Activated CD8-positive, alpha-beta memory T cell treated with anti-CD3 and anti-CD28 coated beads, Interleukin-2, amount 50 U/mL, for 4 hours (primary cell): ENCODE results near the gene SRXN1.

Source experiments
- DNase-seq: peaks from one replicate; pipeline ENCODE4 v3.0.0-alpha.2; 2020

Gene SRXN1

DNA sequence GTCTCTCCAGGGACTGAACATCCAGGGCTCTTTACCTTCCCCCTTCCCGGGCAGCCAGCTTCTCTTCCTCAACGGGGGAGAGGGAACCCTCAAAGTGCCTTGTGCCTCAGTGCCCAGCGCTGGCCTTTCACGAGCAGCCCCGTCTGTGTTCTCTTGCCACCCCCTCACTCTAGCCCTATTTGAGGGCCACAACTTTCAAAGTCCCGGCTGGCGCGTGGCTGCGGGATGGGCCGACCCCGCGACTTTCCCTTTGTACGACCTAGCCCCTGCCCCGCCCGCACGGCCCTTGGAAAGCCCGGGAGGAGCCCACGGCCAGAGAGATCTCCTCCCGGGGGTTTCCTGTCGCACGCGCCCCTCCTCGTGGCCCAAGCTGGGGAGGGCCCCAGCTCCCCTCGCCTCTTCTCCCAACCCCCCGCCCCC is 22.0 kb upstream of the SRXN1 start:
- DNase-seq = no peak

DNA sequence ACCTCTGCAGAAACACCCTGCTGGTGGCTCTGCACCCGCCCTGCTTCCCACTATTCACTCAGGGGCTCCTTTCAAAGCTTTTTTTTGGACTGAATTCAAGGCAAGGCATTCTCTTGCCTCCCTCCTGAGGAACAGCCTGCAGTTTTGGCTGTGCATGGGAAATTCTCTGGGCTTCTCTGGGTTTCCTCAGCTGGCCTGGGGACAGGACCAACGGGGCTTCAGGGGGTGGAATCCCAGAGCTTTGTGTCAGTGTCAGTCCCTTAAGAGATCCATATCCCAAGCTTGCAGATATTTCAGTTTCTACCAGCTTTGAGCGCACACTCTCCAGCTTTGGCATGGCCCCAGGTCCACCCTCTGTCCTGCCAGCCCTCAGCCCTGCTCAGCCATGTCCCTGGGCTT is 20.6 kb upstream of the SRXN1 start:
- no peak for DNase-seq

DNA sequence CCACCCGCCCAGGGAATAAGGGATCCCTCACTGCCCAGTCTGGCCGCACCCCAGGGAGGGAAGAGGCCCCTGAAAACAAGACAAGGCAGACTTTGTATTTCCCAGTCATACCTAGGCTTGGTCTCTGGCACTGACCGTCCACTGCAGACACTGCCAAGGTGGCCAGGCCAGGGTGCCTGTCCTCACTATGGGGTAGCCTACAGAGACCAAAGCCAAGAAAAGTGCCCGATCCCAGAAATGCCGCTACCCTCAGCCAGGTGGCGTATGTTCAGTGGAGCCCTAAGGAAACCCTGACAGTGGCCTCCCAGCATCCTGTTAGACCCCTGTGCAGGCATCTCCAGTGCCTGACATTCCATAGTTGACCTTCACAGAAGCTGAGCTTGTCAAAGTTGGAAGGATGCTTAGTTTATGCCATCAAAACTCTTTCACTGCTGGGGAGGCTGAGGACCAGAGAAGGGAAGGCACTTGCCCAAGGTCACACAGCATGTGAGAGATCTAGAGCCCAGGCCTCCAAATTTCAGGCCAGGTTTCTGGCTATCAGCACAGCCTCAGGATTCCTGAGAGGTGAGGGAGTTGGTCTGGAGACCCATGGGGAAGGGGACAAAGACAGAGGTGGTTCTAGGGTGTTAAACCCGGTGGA is 20.1 kb upstream of the SRXN1 start:
- DNase-seq = no peak

DNA sequence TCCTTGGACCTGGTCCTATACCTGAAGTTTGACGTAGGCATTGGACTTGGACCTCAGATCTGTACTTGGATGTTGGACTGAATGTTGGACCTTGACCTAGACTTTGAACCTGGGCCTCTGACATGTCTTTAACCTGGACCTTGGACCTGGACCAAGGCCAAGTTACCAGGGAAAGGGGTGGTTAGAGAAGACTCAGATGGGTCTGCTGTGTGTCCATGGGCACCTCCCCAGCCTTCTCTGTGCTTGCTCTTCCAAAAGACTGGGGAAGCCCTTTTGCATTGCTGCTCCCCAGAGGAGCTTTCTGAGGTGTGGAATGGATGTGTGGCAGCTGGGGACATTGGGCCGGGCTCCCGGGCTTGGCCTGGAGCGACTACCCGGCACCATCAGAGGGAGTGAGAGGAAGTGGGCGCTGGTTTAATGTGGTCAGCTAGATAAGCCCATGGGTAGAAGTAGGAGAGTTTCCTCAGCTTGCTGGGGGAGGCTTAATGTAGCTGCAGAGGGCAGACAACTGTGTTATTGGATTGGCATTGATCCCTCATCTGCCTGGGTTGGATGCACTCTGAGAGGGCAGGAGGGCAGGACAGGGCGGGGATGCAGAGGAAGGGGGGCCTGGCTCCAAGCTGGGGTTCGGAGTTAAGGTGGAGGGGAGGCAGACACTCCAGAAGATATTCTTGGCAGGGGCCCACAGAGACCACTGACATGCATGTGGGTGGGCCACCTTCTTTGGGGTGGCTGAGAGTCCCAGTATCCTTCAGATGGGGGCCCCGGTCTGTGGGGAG is 18.4 kb upstream of the SRXN1 start:
- no peak for DNase-seq

DNA sequence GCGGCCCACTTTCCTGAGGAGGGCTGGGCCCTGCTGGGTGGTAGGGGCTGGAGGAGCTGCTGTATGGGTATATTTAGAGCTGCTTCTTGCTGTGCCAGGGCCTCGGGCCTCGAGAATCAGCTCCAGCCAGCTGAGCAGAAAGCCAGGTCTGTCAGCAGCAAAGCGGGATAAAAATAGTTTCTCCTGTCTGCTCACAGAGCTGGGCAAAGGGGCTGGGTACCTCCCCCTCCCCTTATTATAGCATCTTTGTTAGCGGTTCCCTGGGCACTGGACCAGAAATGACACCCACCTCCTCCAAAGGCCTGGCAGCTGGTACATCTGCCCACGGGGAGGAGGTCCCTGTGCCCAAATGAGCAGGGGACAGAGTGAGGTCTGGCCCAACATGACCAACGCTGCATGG is 16.6 kb upstream of the SRXN1 start:
- no peak for DNase-seq

DNA sequence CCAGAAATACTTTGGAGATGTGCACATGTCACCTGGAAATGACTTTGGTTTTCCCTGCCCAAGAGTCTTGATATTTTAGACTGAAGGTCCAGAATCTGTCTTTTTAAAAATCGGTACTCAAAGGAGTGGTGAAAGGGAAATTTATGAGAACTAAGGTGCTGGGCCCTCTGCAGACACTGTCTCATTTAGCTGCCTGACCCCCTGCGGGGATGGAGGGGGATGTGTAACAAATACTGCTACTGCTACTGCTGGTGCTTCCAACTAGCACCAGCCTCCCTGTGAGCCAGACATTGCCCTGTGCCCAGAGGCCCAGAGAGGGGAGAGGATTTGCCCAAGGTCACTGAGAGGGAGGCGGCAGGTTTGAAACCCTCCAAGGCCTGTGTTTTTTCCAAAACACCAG is 15.6 kb upstream of the SRXN1 start:
- DNase-seq = no peak

DNA sequence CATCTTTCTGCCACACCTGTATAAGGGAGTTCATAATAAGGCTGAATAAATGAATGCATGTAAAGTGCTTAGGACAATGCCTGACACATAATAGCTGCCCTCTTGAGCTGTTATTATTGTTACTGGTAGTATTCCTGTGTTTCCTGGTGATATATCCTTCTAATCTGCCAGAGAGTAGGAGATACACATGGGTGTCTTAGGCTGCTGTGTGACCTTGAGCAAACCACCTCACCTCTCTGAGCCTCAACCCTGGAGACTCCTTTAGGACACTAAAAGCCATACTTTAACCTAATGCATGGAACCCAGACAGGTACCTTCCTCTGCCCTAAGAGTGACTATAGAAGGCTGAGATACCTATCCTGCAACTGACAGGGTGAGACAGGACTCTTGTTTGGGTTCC is 15.1 kb upstream of the SRXN1 start:
- DNase-seq = no peak

DNA sequence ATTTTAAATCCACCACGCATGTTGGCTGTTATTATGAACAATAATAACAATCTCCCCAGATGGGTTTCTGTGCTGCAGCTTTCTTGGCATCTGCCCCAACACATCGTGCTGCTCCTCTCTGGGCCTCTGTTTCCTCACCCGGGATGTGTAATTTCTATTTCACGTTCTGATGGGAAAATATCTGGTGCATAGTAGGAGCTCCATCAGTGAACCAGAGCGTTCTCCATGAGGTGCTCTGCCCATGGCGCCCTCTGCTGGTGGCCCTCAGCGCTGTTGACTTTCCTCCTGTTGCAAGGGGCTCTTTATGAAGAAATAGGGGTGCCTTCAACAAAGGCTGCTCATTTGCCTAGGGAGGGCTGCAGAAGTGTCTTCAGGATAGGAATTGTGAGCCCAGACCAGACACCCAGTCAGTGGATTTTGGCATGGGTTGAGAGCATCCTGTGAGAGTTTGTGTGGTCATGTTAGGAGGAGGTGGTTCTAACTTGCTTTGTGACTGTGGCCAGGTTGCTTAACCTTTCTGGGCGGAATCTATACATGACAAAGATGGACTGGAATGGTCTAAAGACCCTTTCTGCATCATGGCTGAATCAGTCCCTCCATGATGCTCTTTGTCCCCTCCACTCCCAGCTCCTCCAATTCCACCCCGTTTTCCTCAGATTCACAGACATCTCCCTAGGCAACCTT is 14.5 kb upstream of the SRXN1 start:
- peak; percentile 69 for DNase-seq

DNA sequence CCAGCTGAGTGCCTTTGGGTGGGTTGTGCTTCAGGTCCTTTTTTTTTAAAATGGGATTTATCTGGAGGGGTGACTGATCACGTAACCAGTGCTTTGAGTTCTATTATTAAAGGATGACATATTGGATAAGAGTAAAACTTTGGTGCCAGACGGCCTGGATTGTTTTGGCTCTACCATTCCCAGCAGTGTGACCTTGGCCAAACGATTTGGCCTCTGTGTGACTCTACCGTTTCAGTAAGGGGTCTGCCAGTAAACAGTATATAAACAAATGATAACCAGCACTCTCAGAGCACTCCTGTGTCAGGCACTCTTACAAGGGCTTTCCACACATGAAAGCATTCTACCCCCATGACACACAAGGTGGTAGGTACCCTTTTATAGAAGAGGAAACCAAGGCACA is 13.9 kb upstream of the SRXN1 start:
- no peak for DNase-seq

DNA sequence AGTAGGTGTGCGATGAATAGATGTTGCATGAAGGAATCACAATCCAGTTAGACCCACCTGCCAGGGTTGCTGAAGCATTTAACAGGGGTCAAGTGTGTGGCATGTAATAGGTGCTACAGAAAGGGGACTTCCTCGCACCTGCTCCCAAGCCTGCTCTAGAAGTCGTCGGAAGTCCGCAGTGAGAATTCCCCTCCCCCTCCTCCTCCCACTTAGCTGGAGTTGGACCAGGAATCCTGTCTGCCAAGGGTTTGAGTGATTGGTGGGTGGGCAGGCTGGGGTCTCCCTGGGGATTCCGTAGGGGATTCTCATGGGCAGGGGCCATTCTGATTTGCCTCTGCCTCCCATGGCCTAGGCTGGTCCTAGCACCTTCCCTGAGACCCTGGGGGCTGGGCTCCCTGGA is 12.3 kb upstream of the SRXN1 start:
- DNase-seq = no peak

DNA sequence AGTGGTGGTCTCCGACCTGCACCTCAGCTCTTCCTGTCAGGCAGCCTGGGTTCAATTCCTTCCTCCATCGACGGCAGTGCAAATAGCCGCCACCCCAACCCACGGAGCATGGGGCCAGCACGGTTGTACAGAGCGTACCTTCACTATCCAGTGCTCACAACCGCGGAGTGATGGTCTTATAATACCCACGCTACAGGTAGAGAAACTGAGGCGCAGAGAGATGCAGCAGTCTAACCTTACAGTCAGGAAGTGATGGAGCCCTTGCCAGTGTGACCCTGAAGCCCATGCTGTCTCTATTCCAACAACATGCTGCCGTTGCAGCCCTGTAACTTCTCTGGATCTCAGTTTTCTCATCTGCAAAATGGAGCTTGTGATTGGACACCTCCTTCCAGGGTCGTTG is 11.6 kb upstream of the SRXN1 start:
- no peak for DNase-seq

DNA sequence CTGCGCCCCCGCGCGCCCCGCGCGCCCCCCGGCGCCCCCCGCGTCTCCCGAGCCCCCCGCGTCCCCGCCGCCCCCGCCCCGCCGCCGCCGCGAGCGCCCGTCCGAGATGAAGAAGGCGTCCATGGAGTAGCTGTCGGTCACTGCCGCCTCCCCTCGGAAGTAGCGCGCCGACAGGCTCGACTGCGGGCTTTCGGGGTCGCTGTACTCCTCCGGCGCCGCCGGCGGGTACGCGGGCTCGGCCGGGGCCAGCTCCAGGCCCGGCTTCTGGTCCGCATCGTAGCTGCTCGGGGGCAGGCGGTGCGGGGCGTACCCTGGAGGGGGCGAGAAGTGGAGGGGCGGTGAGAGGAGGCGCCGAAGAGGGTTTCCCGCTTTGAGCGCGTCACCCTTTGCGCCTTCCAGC is 11.2 kb upstream of the SRXN1 start:
- no peak for DNase-seq

DNA sequence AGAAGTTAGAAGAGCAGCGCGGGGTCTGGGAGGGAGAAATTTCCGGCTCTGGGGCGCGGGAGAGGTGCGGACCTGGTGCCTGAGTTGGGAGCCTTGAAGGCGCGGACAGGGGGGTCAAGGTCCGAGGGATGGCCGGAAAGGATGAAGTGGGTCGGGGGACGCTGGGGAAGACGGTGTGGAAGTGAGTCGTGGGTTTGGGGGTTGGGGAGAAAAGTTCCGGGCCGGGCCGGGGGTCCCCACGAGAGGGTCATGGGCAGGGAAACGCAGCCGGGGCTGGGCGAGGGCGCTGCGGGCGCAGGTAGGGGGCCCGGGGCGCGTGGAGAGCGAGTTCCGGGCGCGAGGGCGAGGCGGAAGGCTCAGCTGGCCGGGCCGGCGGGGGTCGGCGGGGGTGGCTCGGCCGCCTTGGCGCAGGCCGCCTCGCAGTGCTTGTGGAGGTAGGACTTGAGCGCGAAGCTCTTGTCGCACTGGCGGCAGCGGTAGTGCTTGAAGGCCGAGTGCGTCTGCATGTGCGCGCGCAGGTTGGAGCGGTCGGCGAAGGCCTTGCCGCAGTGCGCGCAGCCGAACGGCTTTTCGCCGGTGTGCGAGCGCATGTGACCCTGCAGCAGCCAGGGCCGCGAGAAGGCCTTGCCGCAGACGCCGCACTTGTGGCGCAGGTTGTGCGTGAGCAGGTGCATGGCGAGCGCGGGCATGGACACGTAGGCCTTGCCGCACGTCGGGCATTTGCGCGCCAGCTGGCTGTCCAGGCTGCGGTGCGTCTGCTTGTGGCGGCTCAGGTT is 10.5 kb upstream of the SRXN1 start:
- no peak for DNase-seq

DNA sequence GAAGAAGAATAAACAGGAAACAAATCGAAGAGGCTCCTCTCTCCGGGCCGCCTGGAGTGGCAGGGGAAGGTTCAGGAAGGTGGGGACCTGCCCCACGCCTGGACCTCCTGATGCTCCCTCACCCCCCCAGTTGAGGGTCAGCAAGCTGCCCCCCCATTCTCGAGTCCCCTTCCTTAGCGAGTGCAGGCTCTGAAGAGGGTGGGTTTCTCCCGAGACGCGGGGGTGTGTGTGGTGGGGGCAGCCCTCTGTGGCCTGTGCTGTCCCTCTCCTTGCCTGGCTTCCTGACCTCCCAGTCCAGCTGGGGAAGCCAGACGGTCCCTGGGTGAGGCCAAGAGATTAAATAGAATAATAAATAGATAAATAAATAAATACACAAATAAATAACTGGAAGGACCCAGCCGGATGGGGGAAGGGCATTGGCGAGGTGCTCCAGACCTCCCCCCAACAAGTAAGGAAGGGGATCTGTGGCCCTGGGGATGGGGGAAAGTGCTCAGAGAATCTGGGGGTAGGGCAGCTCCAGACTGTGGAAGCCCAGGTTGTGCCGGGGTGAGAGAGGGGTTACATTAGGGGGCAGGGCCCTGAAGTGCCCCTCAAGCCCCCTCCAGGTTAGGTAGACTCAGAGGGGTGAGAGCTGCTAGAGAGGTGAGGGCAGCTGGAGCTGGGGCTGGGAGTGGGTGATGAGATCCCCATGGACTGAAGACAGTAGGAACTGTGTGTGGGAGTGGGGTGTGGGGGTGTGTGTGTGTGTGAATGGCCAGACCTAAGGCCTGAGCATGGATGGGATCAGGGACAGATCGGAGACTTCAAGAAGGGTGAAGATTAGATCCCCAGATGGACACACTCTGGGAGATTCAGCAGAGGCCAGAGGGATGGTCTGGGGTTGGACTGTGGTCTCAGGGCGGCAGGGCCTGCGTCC is 9.5 kb upstream of the SRXN1 start:
- DNase-seq = no peak

DNA sequence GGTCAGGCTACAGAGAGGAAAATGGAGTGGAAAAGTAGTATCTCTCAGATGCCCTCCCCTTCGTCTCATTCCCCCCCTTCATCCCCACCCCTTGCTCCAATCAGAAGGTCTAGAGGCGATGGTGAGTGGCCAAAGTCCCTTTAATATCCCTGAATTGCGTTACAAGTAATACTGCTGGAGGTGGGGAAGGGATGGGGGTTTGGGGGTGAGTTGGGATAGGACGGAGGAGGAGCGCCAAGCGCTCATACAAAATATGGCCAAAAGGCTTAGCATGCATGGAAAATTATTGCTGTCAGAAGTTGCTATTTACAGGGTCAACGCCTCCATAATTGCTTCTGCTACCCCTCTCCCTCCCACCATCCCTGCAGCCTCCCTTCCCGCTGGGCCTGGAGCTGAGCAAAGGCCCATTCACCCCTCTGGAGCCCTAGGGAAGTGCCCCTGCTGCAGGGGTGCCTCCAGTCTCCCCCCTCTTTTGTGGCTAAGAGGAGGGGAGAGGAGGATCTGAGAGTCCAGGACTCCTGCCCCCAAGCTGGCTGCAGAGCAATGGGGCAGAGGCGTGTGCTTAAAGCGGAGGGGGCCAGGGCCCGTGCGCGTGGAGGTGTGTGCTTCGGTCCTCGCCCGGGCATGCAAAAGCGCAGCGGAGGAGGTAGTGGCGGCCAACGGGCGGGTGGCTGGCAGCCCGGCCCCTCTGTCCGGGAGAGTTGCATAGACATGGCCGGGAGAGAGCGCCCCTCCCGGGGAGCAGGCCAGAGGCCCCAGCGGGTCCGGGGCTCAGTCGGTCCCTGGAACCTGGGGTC is 8.7 kb upstream of the SRXN1 start:
- DNase-seq = no peak

DNA sequence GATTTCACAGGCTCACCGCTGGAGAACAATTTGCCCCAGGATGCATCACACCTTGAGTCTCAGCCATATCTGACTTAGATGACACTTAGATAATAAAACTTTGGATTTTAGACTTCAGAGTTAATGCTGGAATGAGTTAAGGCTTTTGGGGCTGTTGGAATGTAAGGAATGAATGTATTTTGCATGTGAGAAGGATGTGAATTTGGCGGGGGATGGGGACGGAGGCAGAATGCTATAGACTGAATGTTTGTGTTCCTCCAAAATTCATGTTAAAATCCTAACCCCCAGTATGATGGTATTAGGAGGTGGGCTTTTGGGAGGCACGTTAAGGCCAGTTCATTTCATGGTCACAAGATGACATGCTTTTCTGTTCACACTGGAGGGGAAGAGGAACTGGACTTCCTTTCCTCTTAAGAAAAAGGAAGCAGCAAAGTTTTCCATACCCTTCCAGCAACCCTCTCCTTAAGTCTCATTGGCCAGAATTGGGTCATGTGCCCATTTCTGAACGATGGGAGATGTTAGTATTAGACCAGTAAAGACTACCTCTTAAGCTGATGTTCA is 5.8 kb upstream of the SRXN1 start:
- DNase-seq = no peak

DNA sequence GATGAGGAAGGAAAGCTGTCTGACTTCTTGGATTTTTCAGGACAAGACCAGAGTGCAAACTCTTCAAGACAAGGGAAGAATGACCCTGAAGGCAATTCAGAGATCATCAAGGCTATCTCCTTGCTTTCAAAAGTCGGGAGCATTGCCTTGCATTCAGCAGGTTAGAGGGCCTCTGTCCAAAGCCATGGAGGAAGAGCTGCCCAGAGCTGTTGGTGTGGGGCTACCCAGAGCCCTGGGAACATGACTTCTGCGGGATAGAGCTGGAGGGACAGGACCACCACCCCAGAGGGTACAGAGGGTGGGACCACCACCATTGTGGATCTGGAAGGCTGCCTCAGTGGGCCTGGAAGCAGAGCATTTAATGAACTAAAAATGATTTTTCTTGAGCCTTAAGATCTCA is 5.2 kb upstream of the SRXN1 start:
- no peak for DNase-seq

DNA sequence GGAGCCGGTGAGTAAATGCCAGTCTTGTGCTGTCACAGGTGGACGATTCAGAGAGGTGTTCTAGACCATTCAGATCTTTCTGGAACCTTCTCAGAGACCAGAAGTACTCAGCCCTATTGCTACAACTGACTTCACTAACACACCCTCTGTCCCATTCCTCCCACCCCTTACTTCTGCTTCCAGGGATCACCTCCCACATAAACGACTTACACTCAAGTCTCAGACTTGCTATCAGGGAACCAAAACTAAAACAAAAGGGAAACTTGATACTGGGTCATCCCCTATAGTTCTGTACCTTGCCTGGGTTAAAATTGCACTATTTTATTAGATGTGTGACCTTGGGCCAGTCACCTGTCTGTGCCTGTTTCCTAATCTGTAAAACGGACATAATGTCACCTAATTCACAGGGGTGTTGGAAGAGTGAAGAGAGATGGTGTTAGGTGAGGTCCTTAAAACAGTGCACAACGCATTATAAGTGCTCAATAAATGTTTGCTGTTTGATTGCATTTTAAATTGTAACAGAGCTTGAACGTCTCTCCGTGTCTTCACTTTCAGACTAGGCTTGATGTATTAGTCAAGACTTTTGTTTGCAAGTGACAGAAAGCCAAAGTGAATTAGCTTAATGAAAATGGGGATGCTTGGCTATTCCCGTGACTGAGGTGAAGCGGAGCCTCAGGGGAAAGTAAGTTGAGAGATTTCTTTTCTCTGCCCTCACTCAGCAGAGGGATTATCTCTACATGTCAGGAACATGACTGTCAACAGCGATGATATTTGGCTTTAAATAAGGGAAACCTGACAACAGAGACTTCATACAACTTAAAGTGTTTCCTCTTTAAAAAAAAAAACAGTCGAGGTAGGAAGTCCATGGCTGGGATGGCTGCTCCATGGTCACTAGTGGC is 3.0 kb upstream of the SRXN1 start:
- no peak for DNase-seq

DNA sequence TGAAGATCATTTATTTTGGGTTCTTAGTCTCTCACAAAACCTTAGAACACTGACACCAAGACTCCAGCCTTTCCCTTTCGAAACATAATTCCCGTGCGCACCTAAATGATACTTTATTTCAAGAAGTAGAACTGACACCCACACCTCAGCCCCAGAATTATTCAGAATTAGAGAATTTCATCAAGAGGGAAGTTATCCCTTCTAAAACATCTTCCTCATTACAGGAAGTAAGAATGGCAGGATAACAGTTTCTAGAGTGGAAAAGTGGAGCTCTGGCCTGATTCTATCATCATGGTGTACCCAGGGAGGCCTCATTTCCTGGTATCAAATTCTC is 1.4 kb upstream of the SRXN1 start:
- no peak for DNase-seq
